Lung (tissue), 12 donors: Measurements from ENCODE around the gene ZNF628. TPM values are rescaled to one million over a fixed set of nuclear protein-coding genes. Genes with fewer than 3 reads are reported as not detected.

Experiments used
- ATAC-seq: fragments of 200-7000 bp; cut with Tn5 transposase; one replicate; pipeline ENCODE4 v1.9.1; 2020; ENCODE audit warnings: moderate number of reproducible peaks; ENCODE audit not compliant: insufficient read depth, low FRiP score
- DNase-seq, 3 donors: peaks; one replicate each; pipeline ENCODE4 v3.0.0-alpha.2; 2013 to 2017
- H3K27ac ChIP-seq, 2 donors: one replicate each; pipeline ENCODE4 v1.5.1; 2013; ENCODE audit warnings: mild to moderate bottlenecking in 2 of 2, moderate library complexity in 2 of 2, control low read depth in 1 of 2, inconsistent platforms in 1 of 2, low read depth in 1 of 2, low read length in 1 of 2
- H3K27me3 ChIP-seq, 3 donors: one replicate each; pipeline ENCODE4 v1.5.1; 2013; ENCODE audit warnings: low read length in 2 of 3; ENCODE audit not compliant: control insufficient read depth in 3 of 3, insufficient read depth in 3 of 3
- H3K36me3 ChIP-seq, 4 donors: one replicate each; pipeline ENCODE4 v1.5.1; 2013; ENCODE audit warnings: low read length in 4 of 4, mild to moderate bottlenecking in 1 of 4, moderate library complexity in 1 of 4; ENCODE audit not compliant: control insufficient read depth in 4 of 4, insufficient read depth in 4 of 4
- H3K4me1 ChIP-seq, 5 donors: one replicate each; pipeline ENCODE4 v1.5.1; 2013; ENCODE audit warnings: low read length in 5 of 5, mild to moderate bottlenecking in 2 of 5, moderate library complexity in 1 of 5; ENCODE audit not compliant: control insufficient read depth in 5 of 5, insufficient read depth in 5 of 5
- H3K4me3 ChIP-seq: one replicate; pipeline ENCODE4 v1.5.1; 2013; ENCODE audit warnings: mild to moderate bottlenecking, control low read depth, moderate library complexity
- H3K9ac ChIP-seq, 2 donors: one replicate each; pipeline ENCODE4 v1.5.1; 2013; ENCODE audit warnings: low read length in 2 of 2, control low read depth in 1 of 2; ENCODE audit not compliant: insufficient read depth in 1 of 2
- H3K9me3 ChIP-seq, 4 donors: one replicate each; pipeline ENCODE4 v1.5.1; 2013; ENCODE audit warnings: low read length in 3 of 4, mild to moderate bottlenecking in 1 of 4, moderate library complexity in 1 of 4; ENCODE audit not compliant: control insufficient read depth in 4 of 4, insufficient read depth in 3 of 4
- CTCF ChIP-seq: IDR thresholded peaks from 2 replicates; pipeline ENCODE4 v1.5.1; 2012; ENCODE audit warnings: mild to moderate bottlenecking; ENCODE audit errors: control extremely low read depth, extremely low read depth
- WGBS, 2 donors: extraction: QIAGEN DNeasy Blood & Tissue Kit; methylation state at CpG; one replicate each; pipeline ENCODE4 v1.1.7; 2013; 5-methylcytosine and 5-hydroxymethylcytosine counted together
- polyA plus RNA-seq, 2 donors: library from polyadenylated mRNA; stranded (reverse); fragments of 200-250 nt; gene quantifications; one replicate each; pipeline ENCODE4 v1.2.1, GENCODE V29; 2013
- total RNA-seq, 2 donors: library from RNA; depleted of rRNA in 1 of 2; stranded (reverse); fragments of >200 nt in 1 of 2; gene quantifications; one replicate each; pipeline ENCODE4 v1.2.1, GENCODE V29; 2014 to 2021
- donor health status: control.
- donor health status: control.
- donor health status: Bipolar disorder and iron deficiency.
- donor health status: healthy.
- donor health status: DM: yes; HTN: yes; CAD: no.

Gene ZNF628
- total and polyA plus RNA-seq, 4 donors: 2.0 to 12.3 (median 7.8) TPM

- no peak for TF ChIP-seq CTCF
- Histone ChIP-seq H3K36me3 (no peaks in the 10 kb centered on the region), H3K4me1 (peaks cover 0 to 30% (median 2%) of the 10 kb centered on the region in 5 donors), H3K9ac (peak overlapping the region in 1 of 2 donors; percentile 63), H3K27me3 (no peaks in the 10 kb centered on the region), H3K27ac (peak overlapping the region; percentile 68 to 86), H3K9me3 (no peaks in the 10 kb centered on the region), H3K4me3 (peak overlapping the region; percentile 55)
- WGBS, 2 donors: 10 to 13% methylated on average over 27 of the region's 27 CpGs
- ATAC-seq (no peak), DNase-seq (peak in 2 of 3 donors; percentile 66 to 68)
These were observed 14.3 kb upstream of the ZNF628 start for GRCh38 chr19:55461974-55462626.

- H3K9me3 ChIP-seq: no peaks in the 10 kb centered on the region
- H3K9ac ChIP-seq: no peak overlapping the region
- no peak overlapping the region for H3K4me3 ChIP-seq
- no peak for TF ChIP-seq CTCF
- no peaks in the 10 kb centered on the region for H3K36me3 ChIP-seq
- no peak overlapping the region for H3K27ac ChIP-seq
- DNase-seq: no peak
- no peaks in the 10 kb centered on the region for H3K27me3 ChIP-seq
- peaks cover 0 to 30% (median 2%) of the 10 kb centered on the region in 5 donors for H3K4me1 ChIP-seq
- 86 to 91% methylated on average over 11 of the region's 11 CpGs for WGBS, 2 donors
- no peak for ATAC-seq
These were observed 13.7 kb upstream of the ZNF628 start for GRCh38 chr19:55462722-55463121.

GRCh38 chr19:55463583-55464031, 12.8 kb upstream of the ZNF628 start:
- DNase-seq: no peak
- no peaks in the 10 kb centered on the region for H3K36me3 ChIP-seq
- no peak overlapping the region for H3K9ac ChIP-seq
- no peak for ATAC-seq
- no peak overlapping the region for H3K4me3 ChIP-seq
- H3K27me3 ChIP-seq: no peaks in the 10 kb centered on the region
- H3K9me3 ChIP-seq: no peaks in the 10 kb centered on the region
- H3K27ac ChIP-seq: no peak overlapping the region
- H3K4me1 ChIP-seq: peaks cover 0 to 30% (median 2%) of the 10 kb centered on the region in 5 donors
- 72 to 73% methylated on average over 15 of the region's 15 CpGs for WGBS, 2 donors
- TF ChIP-seq CTCF: no peak
